Neural progenitor cell (in vitro differentiated cells): ENCODE measurements around the gene FXR1.

Experiments used
- CTCF ChIP-seq: fragments of 200-600 bp; sonication (generic); IDR thresholded peaks from 2 replicates; pipeline ENCODE4 v1.5.1; 2017; ENCODE audit warnings: antibody characterized with exemption, mild to moderate bottlenecking
- EZH2 ChIP-seq: fragments of 200-600 bp; sonication (generic); IDR thresholded peaks from 2 replicates; pipeline ENCODE4 v1.6.1; 2017; ENCODE audit warnings: antibody characterized with exemption, mild to moderate bottlenecking, moderate library complexity

- TF ChIP-seq CTCF (no peak), EZH2 (no peak)
Observed at GRCh38 chr3:180983136-180983535, 70.7 kb downstream of the FXR1 start.
